Endothelial cell of umbilical vein (primary cell): ENCODE data around the gene ZNRF1. TPM values are rescaled to one million over a fixed set of nuclear protein-coding genes. Genes with fewer than 3 reads are reported as not detected.

Experiments
- BruUV-seq: library from RNA; stranded (reverse); fragments of 400-500 nt; replicated peaks from 2 replicates; lab custom pipeline; 2021; lab: Mats Ljungman, UMichigan
- CTCF ChIA-PET: fragments of 300-600, 350-600 bp; sonication (Branson Sonifier 250); formaldehyde crosslinking; loops from one replicate; lab custom pipeline; 2021; ENCODE audit warnings: antibody characterized with exemption, inconsistent platforms; lab: Charles Lee
- POLR2A ChIA-PET: fragments of 300-600, 350-600 bp; sonication (Branson Sonifier 250); formaldehyde crosslinking; loops from one replicate; lab custom pipeline; 2021; ENCODE audit warnings: antibody characterized with exemption, inconsistent platforms; lab: Charles Lee
- DNase-seq: peaks from one replicate; pipeline ENCODE4 v3.0.0-alpha.2; 2011; ENCODE audit warnings: low read depth, low spot score
- FAIRE-seq: peaks from 2 replicates; lab custom pipeline; 2011; peaks lifted over from hg19 to GRCh38; lab: Jason Lieb, UNC
- H2AFZ ChIP-seq: 2 replicates; pipeline ENCODE4 v1.6.0; 2012; ENCODE audit warnings: low read depth, low read length, control low read depth, inconsistent platforms
- H3K27ac ChIP-seq: 2 replicates; pipeline ENCODE4 v1.5.1; 2011; ENCODE audit warnings: low read depth, mild to moderate bottlenecking, control low read depth, low read length, moderate library complexity; ENCODE audit not compliant: insufficient read depth
- H3K27me3 ChIP-seq, 2 experiments: 2 replicates each; pipeline versions ENCODE4 v1.6.0 to v1.6.1; 2011; ENCODE audit warnings: low read length in 2 of 2, mixed read lengths in 1 of 2; ENCODE audit not compliant: control insufficient read depth in 2 of 2, insufficient read depth in 2 of 2
- H3K36me3 ChIP-seq, 2 experiments: 2 replicates in 1 of 2; 3 replicates in 1 of 2; pipeline ENCODE4 v1.5.1; 2011; ENCODE audit warnings: low read length in 2 of 2, mild to moderate bottlenecking in 1 of 2, moderate library complexity in 1 of 2; ENCODE audit not compliant: control insufficient read depth in 2 of 2, insufficient read depth in 2 of 2; ENCODE audit errors: extremely low read depth in 1 of 2
- H3K4me1 ChIP-seq: 3 replicates; pipeline ENCODE4 v1.5.1; 2011; ENCODE audit warnings: mild to moderate bottlenecking, low read length; ENCODE audit not compliant: control insufficient read depth, insufficient read depth; ENCODE audit errors: extremely low read depth
- H3K4me2 ChIP-seq: 2 replicates; pipeline ENCODE4 v1.6.1; 2011; ENCODE audit warnings: low read length, control low read depth, mixed read lengths; ENCODE audit not compliant: insufficient read depth
- H3K4me3 ChIP-seq, 3 experiments: fragments of 200-600 bp in 1 of 3; sonication (generic), shearing (Covaris generic) in 1 of 3; replicated peaks in 1 of 3; 2 replicates each; pipeline ENCODE4 v1.5.1; 2011 to 2016; ENCODE audit warnings: control low read depth in 3 of 3, low read length in 3 of 3, mild to moderate bottlenecking in 2 of 3, inconsistent platforms in 1 of 3, low read depth in 1 of 3, moderate library complexity in 1 of 3; ENCODE audit not compliant: insufficient read depth in 1 of 3
- H3K79me2 ChIP-seq: 2 replicates; pipeline ENCODE4 v1.6.0; 2012; ENCODE audit warnings: low read length, inconsistent platforms; ENCODE audit not compliant: control insufficient read depth, insufficient read depth
- H3K9ac ChIP-seq: replicated peaks from 2 replicates; pipeline ENCODE3; 2011; ENCODE audit warnings: low read length, control low read depth; ENCODE audit not compliant: insufficient read depth; ENCODE audit errors: extremely low read depth
- H3K9me1 ChIP-seq: replicated peaks from 3 replicates; pipeline ENCODE4 v1.6.0; 2011; ENCODE audit warnings: mild to moderate bottlenecking, low read length; ENCODE audit not compliant: control insufficient read depth, insufficient read depth; ENCODE audit errors: extremely low read depth
- H3K9me3 ChIP-seq: replicated peaks from 2 replicates; pipeline ENCODE4 v1.5.1; 2012; ENCODE audit warnings: low read length, inconsistent platforms; ENCODE audit not compliant: control insufficient read depth, insufficient read depth
- H4K20me1 ChIP-seq: replicated peaks from 2 replicates; pipeline ENCODE3; 2011; ENCODE audit warnings: mild to moderate bottlenecking, low read length; ENCODE audit not compliant: control insufficient read depth, insufficient read depth; ENCODE audit errors: extremely low read depth
- EZH2 ChIP-seq: IDR thresholded peaks from 2 replicates; pipeline ENCODE4 v1.6.1; 2012; ENCODE audit warnings: borderline replicate concordance, low read depth, mild to moderate bottlenecking, moderate library complexity, low read length, inconsistent platforms; ENCODE audit not compliant: severe bottlenecking
- FOS ChIP-seq: IDR thresholded peaks from 2 replicates; pipeline ENCODE4 v1.6.1; 2011; ENCODE audit warnings: mild to moderate bottlenecking, low read length, moderate library complexity, borderline replicate concordance; ENCODE audit not compliant: insufficient read depth
- GATA2 ChIP-seq: IDR thresholded peaks from 2 replicates; pipeline ENCODE4 v1.7.0; 2011; ENCODE audit warnings: low read depth, mild to moderate bottlenecking, moderate library complexity, mixed read lengths, low read length; ENCODE audit not compliant: insufficient read length, insufficient read depth
- JUN ChIP-seq: IDR thresholded peaks from 2 replicates; pipeline ENCODE4 v1.6.1; 2011; ENCODE audit warnings: borderline replicate concordance, low read depth; ENCODE audit not compliant: insufficient read length, insufficient read depth
- MYC ChIP-seq: IDR thresholded peaks from one replicate; pipeline ENCODE4 v1.6.1; 2011; ENCODE audit warnings: mild to moderate bottlenecking, low read depth, low read length
- POLR2A ChIP-seq: IDR thresholded peaks from 2 replicates; pipeline ENCODE4 v1.6.1; 2012; ENCODE audit warnings: low read depth, mild to moderate bottlenecking, control low read depth, low read length
- POLR2AphosphoS5 ChIP-seq: IDR thresholded peaks from 2 replicates; pipeline ENCODE4 v1.6.1; 2012; ENCODE audit warnings: low read depth, mild to moderate bottlenecking, control low read depth, low read length, moderate library complexity; ENCODE audit not compliant: insufficient read depth
- dilution Hi-C: fragments of 300-500 bp; cut with MboI; formaldehyde crosslinking; loops from one replicate; pipeline ENCODE4 v1.15.0; 2019; ENCODE audit warnings: low sequenced_read_pairs; ENCODE audit not compliant: extremely low pct_ligation_motif_present
- intact Hi-C: fragments of 100-400 bp; cut with micrococcal nuclease; formaldehyde crosslinking; loops from one replicate; pipeline ENCODE4 v1.10.0; 2022
- polyA plus RNA-seq, 4 experiments: library from polyadenylated mRNA; depleted of rRNA in 3 of 4; stranded (reverse) in 3 of 4; unstranded in 1 of 4; fragments of >200 nt; gene quantifications; 2 replicates each; pipeline versions ENCODE4 v1.2.1 to v1.2.3, GENCODE V29; 2011 to 2012; ENCODE audit warnings: missing spikeins in 1 of 4
- total RNA-seq: library from RNA; stranded (reverse); gene quantifications from 2 replicates; pipeline ENCODE4 v1.2.3, GENCODE V29; 2021
- TF ChIP-seq, protein P1 (sequence below), 2 donors: IDR thresholded peaks; 1 replicate in 1 of 2; 2 replicates in 1 of 2; pipeline ENCODE4 v1.5.1; 2011; ENCODE audit warnings: low read length in 2 of 2, mild to moderate bottlenecking in 2 of 2, moderate library complexity in 2 of 2, control low read depth in 1 of 2, inconsistent platforms in 1 of 2, low read depth in 1 of 2; ENCODE audit not compliant: insufficient read depth in 1 of 2; ENCODE audit errors: extremely low read depth in 1 of 2
- TF ChIP-seq, protein P2 (sequence below): IDR thresholded peaks from 2 replicates; pipeline ENCODE4 v1.6.1; 2011; ENCODE audit not compliant: insufficient read depth, insufficient read length

Gene ZNRF1
- total and polyA plus RNA-seq, 2 donors (not counting 3 experiments of a cell fraction or from before 2014, with no cell fraction given), result 23.7 to 34.9 TPM

DNA sequence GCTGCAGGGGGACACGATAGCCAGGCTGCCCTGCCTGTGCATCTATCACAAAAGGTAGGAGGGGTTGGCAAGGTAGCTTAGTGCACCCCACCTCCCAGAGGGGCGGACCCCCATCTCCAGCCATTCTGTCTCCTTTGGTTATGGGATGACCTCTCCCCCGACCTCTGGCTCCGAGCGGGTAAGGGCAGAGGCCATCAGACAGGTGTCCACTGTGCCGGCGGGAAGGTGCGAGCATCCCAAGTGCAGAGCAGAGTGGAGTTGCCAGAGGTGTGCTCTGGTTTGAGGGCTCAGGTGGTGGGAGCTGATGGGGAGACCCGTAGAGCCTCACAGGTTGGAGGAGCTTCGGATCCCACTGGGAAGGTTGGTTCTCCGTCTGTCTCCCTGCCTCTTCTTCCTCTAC is 106.0 kb downstream of the ZNRF1 start:
- Histone ChIP-seq H3K36me3 (peaks cover 0 to 3% of the 10 kb centered on the region in 2 experiments), H2AFZ (no peak overlapping the region), H3K4me1 (peaks cover 21% of the 10 kb centered on the region), H3K4me3 (no peak overlapping the region), H3K9ac (no peak overlapping the region), H3K9me1 (no peaks in the 10 kb centered on the region), H3K9me3 (no peaks in the 10 kb centered on the region), H4K20me1 (no peaks in the 10 kb centered on the region), H3K27me3 (no peaks in the 10 kb centered on the region), H3K4me2 (no peak overlapping the region), H3K79me2 (no peaks in the 10 kb centered on the region), H3K27ac (no peak overlapping the region)
- TF ChIP-seq MYC (no peak), GATA2 (no peak), EZH2 (no peak), FOS (no peak), JUN (no peak), POLR2A (no peak), POLR2AphosphoS5 (no peak)
- TF ChIP-seq, protein P1, sequence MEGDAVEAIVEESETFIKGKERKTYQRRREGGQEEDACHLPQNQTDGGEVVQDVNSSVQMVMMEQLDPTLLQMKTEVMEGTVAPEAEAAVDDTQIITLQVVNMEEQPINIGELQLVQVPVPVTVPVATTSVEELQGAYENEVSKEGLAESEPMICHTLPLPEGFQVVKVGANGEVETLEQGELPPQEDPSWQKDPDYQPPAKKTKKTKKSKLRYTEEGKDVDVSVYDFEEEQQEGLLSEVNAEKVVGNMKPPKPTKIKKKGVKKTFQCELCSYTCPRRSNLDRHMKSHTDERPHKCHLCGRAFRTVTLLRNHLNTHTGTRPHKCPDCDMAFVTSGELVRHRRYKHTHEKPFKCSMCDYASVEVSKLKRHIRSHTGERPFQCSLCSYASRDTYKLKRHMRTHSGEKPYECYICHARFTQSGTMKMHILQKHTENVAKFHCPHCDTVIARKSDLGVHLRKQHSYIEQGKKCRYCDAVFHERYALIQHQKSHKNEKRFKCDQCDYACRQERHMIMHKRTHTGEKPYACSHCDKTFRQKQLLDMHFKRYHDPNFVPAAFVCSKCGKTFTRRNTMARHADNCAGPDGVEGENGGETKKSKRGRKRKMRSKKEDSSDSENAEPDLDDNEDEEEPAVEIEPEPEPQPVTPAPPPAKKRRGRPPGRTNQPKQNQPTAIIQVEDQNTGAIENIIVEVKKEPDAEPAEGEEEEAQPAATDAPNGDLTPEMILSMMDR (IDR thresholded peaks at IDR 0.05; ENCODE audit: extremely low read depth in 1 of 2, insufficient read depth in 1 of 2, low read depth in 1 of 2, low read length in 2 of 2), result no peak
- TF ChIP-seq, protein P2, sequence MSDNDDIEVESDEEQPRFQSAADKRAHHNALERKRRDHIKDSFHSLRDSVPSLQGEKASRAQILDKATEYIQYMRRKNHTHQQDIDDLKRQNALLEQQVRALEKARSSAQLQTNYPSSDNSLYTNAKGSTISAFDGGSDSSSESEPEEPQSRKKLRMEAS, result no peak
- CTCF ChIA-PET, result interaction anchor here (0.9 to 1.8 kb wide), 3 partner anchors 18 to 106 kb away, joined by 3 to 15 read pairs (median 3); partner anchors contain the start of gene ZNRF1
- no TSS peak for BruUV-seq
- dilution Hi-C loops (no loop called here), intact Hi-C loops (no loop called here)
- POLR2A ChIA-PET, result no interaction called here
- DNase-seq (no peak), FAIRE-seq (no peak)
